Activated CD8-positive, alpha-beta T cell treated with anti-CD3 and anti-CD28 coated beads, Interleukin-2, amount 10 ng/mL, durations not matched to agents 7 days and 5 days (primary cell): ENCODE measurements around the gene DHRS12. TPM values are rescaled to one million over a fixed set of nuclear protein-coding genes. Genes with fewer than 3 reads are reported as not detected.

Experiments used
- ATAC-seq: fragments of 150-1000 bp; cut with Tn5 transposase; one replicate; pipeline ENCODE4 v1.10.0; 2021; ENCODE audit warnings: moderate library complexity
- CTCF ChIA-PET: fragments of 350-600 bp; sonication (Branson Sonifier 250); formaldehyde crosslinking; loops from one replicate; lab custom pipeline; 2021; ENCODE audit warnings: antibody characterized with exemption; lab: Charles Lee
- POLR2A ChIA-PET: fragments of 350-600 bp; sonication (Branson Sonifier 250); formaldehyde crosslinking; loops from one replicate; lab custom pipeline; 2021; ENCODE audit warnings: antibody characterized with exemption; lab: Charles Lee
- DNase-seq: peaks from one replicate; pipeline ENCODE4 v3.0.0-alpha.2; 2020
- H3K27ac Mint-ChIP-seq: one replicate; pipeline ENCODE4 v1.8.0; 2021; ENCODE audit warnings: mild to moderate bottlenecking, mixed read lengths
- H3K27me3 Mint-ChIP-seq: one replicate; pipeline ENCODE4 v1.8.0; 2021; ENCODE audit warnings: low read depth, mixed read lengths
- H3K36me3 Mint-ChIP-seq: one replicate; pipeline ENCODE4 v1.8.0; 2021; ENCODE audit warnings: low read depth, mixed read lengths
- H3K4me1 Mint-ChIP-seq: one replicate; pipeline ENCODE4 v1.8.0; 2021; ENCODE audit warnings: low read depth, mixed read lengths
- H3K4me3 Mint-ChIP-seq: one replicate; pipeline ENCODE4 v1.8.0; 2021; ENCODE audit warnings: mild to moderate bottlenecking, mixed read lengths
- H3K9me3 Mint-ChIP-seq: one replicate; pipeline ENCODE4 v1.8.0; 2022; ENCODE audit warnings: mixed read lengths; ENCODE audit not compliant: insufficient read depth
- total RNA-seq, 2 experiments: library from RNA; stranded (reverse); gene quantifications; one replicate each; pipeline ENCODE4 v1.2.3, GENCODE V29; 2021

The DHRS12 gene
- total RNA-seq, 2 experiments from 2014 or later = 8.9 to 10.0 TPM

DNA sequence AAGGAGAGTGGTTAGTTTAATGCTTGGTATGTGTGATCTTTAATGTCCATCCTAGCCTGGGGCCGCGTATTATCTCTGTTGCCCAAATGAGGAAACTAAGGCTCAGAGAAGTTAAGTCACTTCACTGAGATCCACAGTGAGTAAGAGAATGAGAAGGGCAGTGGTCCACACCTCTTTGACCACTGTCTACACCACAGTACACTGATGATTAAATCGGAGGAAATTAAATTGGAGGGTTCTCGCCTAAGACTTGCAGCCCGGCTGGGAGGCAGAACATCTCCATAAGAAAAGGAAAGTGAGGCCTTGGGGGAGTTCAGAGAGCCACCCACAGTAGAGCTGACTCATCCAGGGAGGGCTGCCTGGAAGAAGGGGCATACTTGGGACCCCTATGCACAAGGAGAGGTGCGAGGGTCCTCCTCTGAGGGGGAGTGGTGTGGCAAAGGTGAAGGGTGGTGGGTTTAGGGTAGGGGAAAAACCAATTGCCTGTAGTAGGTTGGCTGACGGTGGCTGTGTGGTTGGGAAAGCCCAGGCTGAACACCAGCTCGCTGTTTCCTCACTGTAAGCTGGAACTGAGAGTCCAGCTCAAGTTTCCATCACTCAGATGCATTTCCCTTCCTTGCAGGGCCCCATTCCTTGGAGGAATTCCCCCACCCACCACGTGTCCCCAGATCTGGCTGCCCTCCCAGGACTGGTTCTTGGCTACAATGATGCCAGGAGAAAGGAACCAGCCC is 15.0 kb upstream of the DHRS12 start:
- POLR2A ChIA-PET = no interaction called here
- Mint-ChIP-seq H3K27ac (peak overlapping the region; percentile 41), H3K4me1 (peaks cover 80% of the 10 kb centered on the region), H3K36me3 (no peaks in the 10 kb centered on the region), H3K4me3 (no peak overlapping the region), H3K27me3 (no peaks in the 10 kb centered on the region), H3K9me3 (no peaks in the 10 kb centered on the region)
- CTCF ChIA-PET = interaction anchor here (0.5 to 6.7 kb wide), 7 partner anchors 10 to 748 kb away, joined by 3 to 71 read pairs (median 5); partner anchors contain the start of gene TMEM272
- ATAC-seq (no peak), DNase-seq (no peak)

GRCh38 chr13:51818276-51818675 is 14.3 kb upstream of the DHRS12 start:
- ATAC-seq = no peak
- DNase-seq = no peak
- H3K4me1 Mint-ChIP-seq = peaks cover 73% of the 10 kb centered on the region
- H3K27ac Mint-ChIP-seq = no peak overlapping the region
- H3K9me3 Mint-ChIP-seq = no peaks in the 10 kb centered on the region
- H3K36me3 Mint-ChIP-seq = no peaks in the 10 kb centered on the region
- H3K4me3 Mint-ChIP-seq = no peak overlapping the region
- no peaks in the 10 kb centered on the region for H3K27me3 Mint-ChIP-seq
- POLR2A ChIA-PET = interaction anchor here (1.2 kb wide), 1 partner anchor 14 kb away, joined by 5 read pairs; no protein-coding TSS in a partner anchor
- CTCF ChIA-PET = interaction anchor here (0.7 to 6.7 kb wide), 3 partner anchors 14 to 21 kb away, joined by 3 to 71 read pairs (median 12); no protein-coding TSS in a partner anchor

DNA sequence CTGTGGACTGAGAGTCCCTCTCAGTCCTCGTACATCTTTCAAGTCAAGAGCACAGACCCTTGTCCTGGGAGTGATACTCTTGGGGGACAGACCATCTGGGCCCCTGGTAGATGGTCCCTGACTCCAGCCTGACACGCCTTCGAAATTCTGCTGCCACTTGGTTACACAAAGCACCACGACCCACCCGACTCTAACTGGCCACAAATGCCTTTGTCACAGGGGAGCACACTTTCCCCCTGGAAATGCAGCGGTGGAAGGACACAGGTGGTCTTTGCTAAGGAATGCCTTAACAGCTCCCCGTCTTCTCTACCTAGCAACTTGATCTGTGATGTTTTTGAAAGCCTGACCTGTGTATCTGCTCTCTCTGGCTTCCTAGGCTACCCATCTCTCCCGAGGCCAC is 13.8 kb upstream of the DHRS12 start:
- H3K27me3 Mint-ChIP-seq = no peaks in the 10 kb centered on the region
- H3K36me3 Mint-ChIP-seq = no peaks in the 10 kb centered on the region
- CTCF ChIA-PET = interaction anchor here (0.7 to 6.7 kb wide), 2 partner anchors 14 to 22 kb away, joined by 3 to 71 read pairs; no protein-coding TSS in a partner anchor
- no peaks in the 10 kb centered on the region for H3K9me3 Mint-ChIP-seq
- DNase-seq = no peak
- ATAC-seq = no peak
- H3K27ac Mint-ChIP-seq = no peak overlapping the region
- H3K4me3 Mint-ChIP-seq = no peak overlapping the region
- POLR2A ChIA-PET = interaction anchor here (1.2 kb wide), 1 partner anchor 15 kb away, joined by 5 read pairs; no protein-coding TSS in a partner anchor
- H3K4me1 Mint-ChIP-seq = peaks cover 68% of the 10 kb centered on the region

DNA sequence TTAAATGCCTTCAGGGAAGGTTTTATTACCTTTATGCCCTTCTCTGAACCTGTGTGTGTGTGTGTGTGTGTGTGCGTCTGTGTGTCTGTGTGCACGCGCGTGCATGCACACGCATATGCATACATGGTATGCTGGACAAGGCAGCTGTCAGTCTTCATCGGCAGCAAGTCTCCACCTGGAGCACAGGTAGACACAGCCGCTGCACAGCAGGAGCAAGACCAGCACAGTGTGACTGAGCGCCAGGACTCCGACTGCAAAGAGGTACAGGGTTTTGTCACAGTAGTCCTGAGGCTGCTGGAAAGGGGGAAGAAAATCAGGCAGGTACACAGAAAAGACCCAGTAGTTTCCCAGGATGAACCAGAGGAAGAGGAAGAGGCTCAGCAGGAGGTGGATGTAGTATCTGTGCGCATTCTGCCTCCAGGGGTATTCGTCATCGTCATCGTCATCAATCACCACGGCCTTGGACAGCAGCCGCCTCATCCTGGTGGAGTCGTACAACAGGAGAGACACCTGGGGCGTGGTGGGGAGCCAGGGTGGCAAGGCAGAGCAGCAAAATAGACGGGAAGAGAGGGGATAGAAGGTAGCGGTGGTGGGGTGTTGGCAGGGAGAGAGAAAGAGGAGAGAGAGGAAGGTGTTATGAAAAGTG is 12.8 kb upstream of the DHRS12 start:
- CTCF ChIA-PET = interaction anchor here (1.3 to 5.0 kb wide), 12 partner anchors 9 to 310 kb away, joined by 3 to 251 read pairs (median 14); partner anchors contain the start of gene NEK5
- POLR2A ChIA-PET = no interaction called here
- H3K4me3 Mint-ChIP-seq = no peak overlapping the region
- no peaks in the 10 kb centered on the region for H3K9me3 Mint-ChIP-seq
- peaks cover 64% of the 10 kb centered on the region for H3K4me1 Mint-ChIP-seq
- H3K27me3 Mint-ChIP-seq = no peaks in the 10 kb centered on the region
- H3K36me3 Mint-ChIP-seq = no peaks in the 10 kb centered on the region
- H3K27ac Mint-ChIP-seq = no peak overlapping the region
- DNase-seq = no peak
- ATAC-seq = no peak

DNA sequence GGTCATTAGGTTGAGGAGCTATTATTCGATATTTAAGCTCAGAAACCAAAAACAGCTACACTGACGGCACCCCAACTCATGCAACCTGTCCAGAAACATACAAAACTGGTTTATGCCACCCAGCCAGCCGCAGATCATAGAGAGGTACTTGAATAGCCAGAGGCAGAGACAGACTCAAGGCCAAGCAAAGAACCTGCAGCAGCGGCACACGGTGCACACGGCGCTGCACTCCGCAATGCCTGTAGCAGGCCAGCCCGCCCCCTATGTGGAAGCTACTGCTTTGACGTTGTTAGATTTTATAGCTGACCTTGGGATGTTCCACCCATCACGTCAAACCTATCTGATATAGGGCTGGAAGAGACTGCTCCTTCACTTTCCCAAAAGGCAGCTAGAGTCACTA is 11.9 kb upstream of the DHRS12 start:
- no peaks in the 10 kb centered on the region for H3K27me3 Mint-ChIP-seq
- no peak overlapping the region for H3K4me3 Mint-ChIP-seq
- ChIA-PET CTCF (interaction anchor here (0.6 to 5.0 kb wide), 48 partner anchors 10 to 931 kb away, joined by 3 to 251 read pairs (median 4); partner anchors contain the start of genes INTS6, NEK5 and TMEM272), POLR2A (interaction anchor here (0.8 to 2.0 kb wide), 4 partner anchors 10 to 365 kb away, joined by 3 to 16 read pairs (median 5); no protein-coding TSS in a partner anchor)
- no peaks in the 10 kb centered on the region for H3K36me3 Mint-ChIP-seq
- ATAC-seq (no peak), DNase-seq (no peak)
- H3K4me1 Mint-ChIP-seq = peaks cover 60% of the 10 kb centered on the region
- no peak overlapping the region for H3K27ac Mint-ChIP-seq
- no peaks in the 10 kb centered on the region for H3K9me3 Mint-ChIP-seq

GRCh38 chr13:51814825-51815650 is 11.1 kb upstream of the DHRS12 start:
- Mint-ChIP-seq H3K27ac (peak overlapping the region; percentile 79), H3K36me3 (no peaks in the 10 kb centered on the region), H3K27me3 (no peaks in the 10 kb centered on the region), H3K9me3 (no peaks in the 10 kb centered on the region), H3K4me1 (peaks cover 52% of the 10 kb centered on the region), H3K4me3 (peak overlapping the region; percentile 57)
- ATAC-seq (peak; percentile 92), DNase-seq (peak; percentile 88)
- CTCF ChIA-PET = interaction anchor here (0.6 to 5.0 kb wide), 56 partner anchors 9 to 931 kb away, joined by 3 to 251 read pairs (median 4); partner anchors contain the start of genes CCDC70, INTS6, NEK5 and TMEM272
- POLR2A ChIA-PET = interaction anchor here (0.8 to 2.0 kb wide), 4 partner anchors 10 to 364 kb away, joined by 3 to 16 read pairs (median 5); no protein-coding TSS in a partner anchor

- CTCF ChIA-PET = interaction anchor here (0.6 to 5.0 kb wide), 23 partner anchors 8 to 387 kb away, joined by 3 to 251 read pairs (median 5); partner anchors contain the start of genes CCDC70, NEK5 and TMEM272
- DNase-seq = no peak
- POLR2A ChIA-PET = interaction anchor here (1.0 to 2.0 kb wide), 3 partner anchors 9 to 19 kb away, joined by 4 to 16 read pairs (median 4); no protein-coding TSS in a partner anchor
- no peaks in the 10 kb centered on the region for H3K36me3 Mint-ChIP-seq
- no peak for ATAC-seq
- no peaks in the 10 kb centered on the region for H3K27me3 Mint-ChIP-seq
- peak overlapping the region; percentile 79 for H3K27ac Mint-ChIP-seq
- no peak overlapping the region for H3K4me3 Mint-ChIP-seq
- H3K4me1 Mint-ChIP-seq = peaks cover 43% of the 10 kb centered on the region
- H3K9me3 Mint-ChIP-seq = no peaks in the 10 kb centered on the region
These were observed 10.1 kb upstream of the DHRS12 start for GRCh38 chr13:51814071-51814470.

DNA sequence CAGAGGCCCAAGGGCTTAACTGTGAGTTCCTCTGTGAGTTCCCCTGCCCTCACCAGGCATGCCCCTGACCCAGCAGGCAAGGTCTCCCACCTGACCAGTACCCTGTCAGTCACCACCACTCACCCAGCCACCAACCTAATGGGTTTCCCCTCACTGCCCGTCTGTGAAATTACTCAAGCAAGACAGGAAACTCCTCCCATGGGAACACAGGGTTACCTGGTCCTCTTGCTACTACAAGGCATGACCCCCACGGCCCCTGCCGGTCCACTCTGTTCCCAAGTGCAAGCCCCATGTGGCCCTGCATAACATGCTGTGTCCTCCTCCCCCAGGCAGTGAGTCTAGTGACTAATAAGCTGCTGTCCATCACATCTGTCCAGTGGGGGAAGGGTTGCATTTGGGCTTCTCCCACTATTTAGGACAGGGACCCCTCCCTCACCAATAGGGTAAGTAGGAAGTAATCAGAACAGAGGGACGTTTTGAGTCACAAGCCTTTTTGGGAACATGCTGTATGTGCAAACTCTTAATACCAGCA is 8.0 kb upstream of the DHRS12 start:
- DNase-seq (no peak), ATAC-seq (no peak)
- no peak overlapping the region for H3K4me3 Mint-ChIP-seq
- no peaks in the 10 kb centered on the region for H3K27me3 Mint-ChIP-seq
- peaks cover 30% of the 10 kb centered on the region for H3K4me1 Mint-ChIP-seq
- peak overlapping the region; percentile 3 for H3K27ac Mint-ChIP-seq
- H3K36me3 Mint-ChIP-seq = no peaks in the 10 kb centered on the region
- POLR2A ChIA-PET = interaction anchor here (0.7 kb wide), 1 partner anchor 9 kb away, joined by 3 read pairs; no protein-coding TSS in a partner anchor
- H3K9me3 Mint-ChIP-seq = no peaks in the 10 kb centered on the region
- CTCF ChIA-PET = interaction anchor here (0.6 to 5.0 kb wide), 5 partner anchors 14 to 525 kb away, joined by 3 to 251 read pairs (median 5); no protein-coding TSS in a partner anchor

GRCh38 chr13:51811046-51811445 is 7.1 kb upstream of the DHRS12 start:
- DNase-seq (no peak), ATAC-seq (no peak)
- H3K9me3 Mint-ChIP-seq = no peaks in the 10 kb centered on the region
- H3K27me3 Mint-ChIP-seq = no peaks in the 10 kb centered on the region
- CTCF ChIA-PET = interaction anchor here (1.1 to 2.0 kb wide), 4 partner anchors 10 to 316 kb away, joined by 3 to 7 read pairs (median 4); no protein-coding TSS in a partner anchor
- no peak overlapping the region for H3K4me3 Mint-ChIP-seq
- POLR2A ChIA-PET = interaction anchor here (0.6 to 0.9 kb wide), 3 partner anchors 11 to 383 kb away, joined by 3 to 7 read pairs (median 4); no protein-coding TSS in a partner anchor
- H3K36me3 Mint-ChIP-seq = no peaks in the 10 kb centered on the region
- no peak overlapping the region for H3K27ac Mint-ChIP-seq
- peaks cover 30% of the 10 kb centered on the region for H3K4me1 Mint-ChIP-seq

DNA sequence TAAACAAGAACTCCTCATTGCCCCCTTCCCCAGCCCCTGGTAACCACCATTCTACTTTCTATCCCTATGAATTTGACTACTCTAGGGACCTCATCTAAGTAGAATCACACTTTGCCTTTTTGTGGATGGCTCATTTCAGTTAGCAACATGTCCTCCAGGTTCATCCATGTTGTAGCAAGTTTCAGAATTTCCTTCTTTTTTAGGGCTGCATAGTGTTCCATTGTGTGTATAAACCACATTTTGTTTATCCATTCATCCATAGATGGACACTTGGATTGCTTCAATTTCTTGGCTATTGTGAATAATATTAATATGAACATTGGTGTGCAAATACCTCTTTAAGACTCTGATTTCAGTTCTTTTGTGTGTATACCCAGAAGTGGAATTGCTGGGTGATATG is 4.8 kb upstream of the DHRS12 start:
- no peak overlapping the region for H3K4me3 Mint-ChIP-seq
- H3K27ac Mint-ChIP-seq = no peak overlapping the region
- H3K4me1 Mint-ChIP-seq = peaks cover 27% of the 10 kb centered on the region
- H3K9me3 Mint-ChIP-seq = no peaks in the 10 kb centered on the region
- ATAC-seq = no peak
- no peak for DNase-seq
- POLR2A ChIA-PET = no interaction called here
- CTCF ChIA-PET = interaction anchor here (1.6 kb wide), 1 partner anchor 24 kb away, joined by 8 read pairs; no protein-coding TSS in a partner anchor
- H3K36me3 Mint-ChIP-seq = no peaks in the 10 kb centered on the region
- no peaks in the 10 kb centered on the region for H3K27me3 Mint-ChIP-seq
